Fibroblast of skin of right biceps (primary cell): ENCODE results near the gene ZNF512B.
"Not testable (repeated sequence)": the region's sequence is repeated elsewhere in the genome, so short reads cannot be mapped to it uniquely, and the experiment has no call there.

Experiments used
- DNase-seq: peaks from one replicate; pipeline ENCODE4 v3.0.0-alpha.2; 2013

ZNF512B gene

DNA sequence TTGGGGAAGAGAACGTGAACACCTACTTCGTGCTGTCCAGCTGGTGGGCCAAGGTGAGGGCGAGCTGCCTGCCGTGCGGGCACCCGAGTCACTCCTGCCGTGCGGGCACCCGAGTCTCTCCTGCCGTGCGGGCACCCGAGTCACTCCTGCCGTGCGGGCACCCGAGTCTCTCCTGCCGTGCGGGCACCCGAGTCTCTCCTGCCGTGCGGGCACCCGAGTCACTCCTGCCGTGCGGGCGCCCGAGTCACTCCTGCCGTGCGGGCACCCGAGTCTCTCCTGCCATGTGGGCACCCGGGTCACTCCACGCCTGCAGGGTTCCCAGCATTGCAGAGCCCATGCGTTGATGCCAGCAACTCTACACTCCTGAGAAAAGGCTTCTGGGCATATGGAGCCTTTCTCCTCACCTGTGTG lies 40.3 kb downstream of the ZNF512B start:
- not testable (repeated sequence) for DNase-seq

DNA sequence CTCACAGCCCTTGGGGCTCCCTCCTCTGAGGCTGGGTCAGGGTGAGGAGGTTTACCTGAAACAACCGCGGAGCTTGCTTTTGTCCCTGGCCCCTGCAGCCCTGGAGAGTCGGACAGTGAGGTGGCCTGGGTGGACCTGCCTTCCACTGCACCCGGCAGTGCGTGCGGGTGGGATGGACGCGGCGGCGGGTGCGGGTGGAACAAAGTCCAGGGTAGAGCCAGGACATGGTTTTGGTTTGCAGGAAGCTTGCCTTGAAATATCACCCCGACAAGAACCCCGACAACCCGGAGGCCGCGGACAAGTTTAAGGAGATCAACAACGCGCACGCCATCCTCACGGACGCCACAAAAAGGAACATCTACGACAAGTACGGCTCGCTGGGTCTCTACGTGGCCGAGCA lies 40.7 kb downstream of the ZNF512B start:
- DNase-seq: no peak

- no peak for DNase-seq
Observed at GRCh38 chr20:63926298-63926697, 43.4 kb downstream of the ZNF512B start.

DNA sequence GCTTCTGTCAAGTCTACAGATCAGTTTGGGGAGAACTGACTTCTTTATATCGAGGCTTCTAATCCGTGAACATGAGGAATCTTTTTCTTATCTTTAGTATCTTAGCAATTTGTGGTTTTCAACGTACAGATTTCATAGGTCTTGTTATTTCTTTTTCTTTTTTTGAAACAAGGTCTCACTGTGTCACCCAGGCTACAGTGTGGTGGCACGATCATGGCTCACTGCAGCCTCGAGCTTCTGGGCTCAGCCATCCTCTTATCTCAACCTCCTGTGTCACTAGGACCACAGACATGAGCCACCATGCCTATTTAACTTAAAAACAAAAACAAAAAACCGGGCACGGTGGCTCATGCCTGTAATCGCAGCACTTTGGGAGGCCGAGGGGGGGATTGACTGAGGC lies 45.5 kb downstream of the ZNF512B start:
- no peak for DNase-seq

DNA sequence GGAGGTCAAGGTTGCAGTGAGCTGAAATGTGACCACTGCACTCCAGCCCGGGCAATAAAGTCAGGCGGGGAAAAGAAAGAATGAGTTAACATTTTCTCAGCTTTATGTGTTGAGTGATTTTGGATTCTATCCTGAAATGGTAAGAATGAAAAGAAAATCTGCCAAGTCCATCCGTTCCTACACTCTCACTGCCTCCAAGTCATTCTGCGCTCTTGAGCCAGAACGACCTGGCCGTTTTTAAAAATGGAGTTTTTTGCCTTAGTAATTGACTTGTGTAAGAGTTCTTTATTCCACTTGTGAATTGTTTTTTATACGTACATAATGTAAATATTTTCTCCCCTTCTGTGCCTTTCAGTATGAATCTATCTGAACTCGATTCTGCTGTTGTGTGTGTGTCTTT lies 46.1 kb downstream of the ZNF512B start:
- DNase-seq: no peak

GRCh38 chr20:63920226-63920625 lies 49.5 kb downstream of the ZNF512B start:
- DNase-seq: no peak

DNA sequence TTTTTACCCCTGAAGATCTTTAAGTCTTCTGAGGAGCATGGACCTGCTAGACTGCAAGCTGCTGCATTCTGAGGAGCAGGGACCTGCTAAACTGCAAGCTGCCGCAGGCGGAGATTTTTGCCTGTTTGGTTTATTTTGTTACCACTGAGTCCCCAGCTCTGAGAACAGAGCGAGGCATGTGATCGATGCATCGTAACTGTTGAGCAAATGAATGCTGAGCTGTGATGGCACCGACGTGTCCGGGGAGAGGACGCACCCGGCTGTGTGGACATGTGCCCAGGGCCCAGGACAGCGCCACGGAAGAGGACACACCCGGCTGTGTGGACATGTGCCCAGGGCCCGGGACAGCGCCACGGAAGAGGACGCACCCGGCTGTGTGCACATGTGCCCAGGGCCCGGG lies 50.6 kb downstream of the ZNF512B start:
- no peak for DNase-seq

GRCh38 chr20:63917811-63918210 lies 51.9 kb downstream of the ZNF512B start:
- DNase-seq: no peak

DNA sequence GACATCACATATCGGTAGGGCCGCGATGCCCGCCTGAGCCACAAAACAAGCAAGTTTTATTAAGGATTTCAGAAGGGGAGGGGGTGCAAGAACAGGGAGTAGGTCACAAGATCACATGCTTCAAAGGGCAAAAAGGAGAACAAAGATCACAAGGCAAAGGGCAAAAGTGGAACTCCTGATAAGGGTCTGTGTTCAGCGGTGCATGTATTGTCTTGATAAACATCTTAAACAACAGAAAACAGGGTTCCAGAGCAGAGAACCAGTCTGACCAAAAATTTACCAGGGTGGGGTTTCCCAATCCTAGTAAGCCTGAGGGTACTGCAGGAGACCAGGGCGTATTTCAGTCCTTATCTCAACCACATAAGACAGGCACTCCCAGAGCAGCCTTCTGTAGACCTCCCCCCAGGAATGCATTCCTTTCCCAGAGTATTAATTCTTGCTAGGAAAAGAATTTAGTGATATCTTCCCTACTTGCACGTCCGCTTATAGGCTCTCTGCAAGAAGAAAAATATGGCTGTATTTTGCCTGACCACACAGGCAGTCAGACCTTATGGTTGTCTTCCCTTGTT lies 53.3 kb downstream of the ZNF512B start:
- DNase-seq: peak; percentile 25

GRCh38 chr20:63915471-63915870 lies 54.3 kb downstream of the ZNF512B start:
- no peak for DNase-seq

GRCh38 chr20:63913768-63914167 lies 56.0 kb downstream of the ZNF512B start:
- DNase-seq: no peak

DNA sequence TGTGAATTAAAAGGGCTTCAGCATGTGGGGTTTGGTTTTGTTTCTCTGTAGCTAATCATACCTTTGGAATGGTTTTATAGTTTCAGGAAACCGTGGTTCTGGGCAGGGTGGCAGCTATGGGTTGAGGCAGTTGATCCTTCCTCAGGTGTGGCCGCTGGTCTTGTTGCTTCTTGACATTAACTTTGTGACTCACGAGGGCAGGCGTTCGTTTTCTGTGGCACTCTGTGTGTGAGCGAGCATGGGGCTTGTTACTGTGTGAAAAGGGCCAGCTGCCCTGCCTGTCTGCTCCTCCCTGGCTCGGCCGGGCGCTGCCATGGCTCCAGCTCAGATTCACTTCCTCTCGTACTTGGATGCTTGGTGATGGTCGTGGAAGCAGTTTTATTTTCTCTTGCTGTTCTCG lies 58.6 kb downstream of the ZNF512B start:
- DNase-seq: no peak

GRCh38 chr20:63908008-63908682 lies 61.6 kb downstream of the ZNF512B start:
- no peak for DNase-seq
